ENCODE results near the gene CDH4. TPM values are rescaled to one million over a fixed set of nuclear protein-coding genes. Genes with fewer than 3 reads are reported as not detected.

CDH4 gene
- total and polyA plus RNA-seq, 2 of the 13 experiments (the other 11 are each of a cell fraction or from before 2014, with no cell fraction given): not detected

DNA sequence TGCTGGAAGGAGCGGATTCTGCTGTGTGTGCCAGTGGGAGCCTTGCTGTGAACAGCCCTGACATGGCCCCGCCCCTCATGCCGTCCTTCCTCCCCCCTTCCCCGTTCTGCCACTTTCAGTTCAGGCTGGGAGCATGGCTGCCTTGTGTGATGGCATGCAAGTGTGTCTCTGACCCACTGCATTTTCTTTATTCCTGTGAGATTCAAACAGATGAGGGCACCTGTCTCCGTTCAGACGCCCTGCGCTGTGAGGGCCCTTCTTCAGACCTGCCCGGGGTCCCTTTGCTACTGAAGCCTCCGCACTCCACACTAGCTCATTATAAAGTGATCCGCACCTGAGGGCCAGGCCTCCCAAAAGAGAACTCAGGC, 725.3 kb downstream of the CDH4 start (continued):
- TF ChIP-seq ZNF788 (CRISPR knock-in tag; IDR thresholded peaks at IDR 0.05; ENCODE audit: borderline replicate concordance) (no peak), ZNF761 (CRISPR knock-in tag; conservative IDR thresholded peaks at IDR 0.05) (no peak), MAFK (conservative IDR thresholded peaks at IDR 0.05 in 1 of 2, IDR thresholded peaks at IDR 0.05 in 1 of 2; ENCODE audit: low read length in 2 of 2) (no peak), ZNF282 (IDR thresholded peaks at IDR 0.05; ENCODE audit: partially characterized antibody) (no peak)

DNA sequence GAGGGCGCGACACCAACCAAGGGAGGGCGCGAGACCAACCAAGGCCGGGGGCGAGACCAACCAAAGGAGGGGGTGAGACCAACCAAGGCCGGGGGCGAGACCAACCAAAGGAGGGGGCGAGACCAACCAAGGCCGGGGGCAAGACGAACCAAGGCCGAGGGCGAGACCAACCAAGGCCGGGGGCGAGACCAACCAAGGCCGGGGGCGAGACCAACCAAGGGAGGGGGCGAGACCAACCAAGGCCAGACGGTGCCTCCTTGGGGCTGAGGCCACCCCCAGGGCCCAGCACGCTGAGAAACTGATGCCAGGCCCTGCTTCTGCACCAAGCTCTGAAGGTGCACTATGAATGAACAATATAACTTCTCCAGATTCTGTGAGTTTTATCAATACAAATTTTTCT, 726.4 kb downstream of the CDH4 start:
- no TSS peak for BruUV-seq (replicated peaks)
- intact Hi-C loops (cut with micrococcal nuclease; ENCODE audit: unreplicated experiment) (no loop called here), in situ Hi-C loops (cut with HindIII; ENCODE audit: extremely low pct_ligation_motif_present, low pct_unique_long_range_greater_than_20kb) (no loop called here)
- DNase-seq (ENCODE audit: low spot score) (no peak), ATAC-seq (no peak), FAIRE-seq (no peak)
- peaks cover 17% of the 10 kb centered on the region; the same call in 1 of the 2 replicates for H4K20me1 ChIP-seq (ENCODE audit: insufficient read depth, low read length)
- no peak overlapping the region for H2AFZ ChIP-seq (ENCODE audit: low read length)
- no peak overlapping the region for H3K27ac ChIP-seq (ENCODE audit: extremely low read length, insufficient read depth, low read length)
- no peaks in the 10 kb centered on the region for H3K79me2 ChIP-seq (ENCODE audit: insufficient read depth, low read length)
- 0 out of 2 replicates have a peak, but pooled peaks cover 6% of the 10 kb centered on the region for H3K4me1 ChIP-seq (ENCODE audit: insufficient read depth, low read length)
- ChIA-PET CTCF (ENCODE audit: low intra/inter-chr PET ratio, low total read pairs) (no interaction called here), POLR2A (no interaction called here)
- H3K9me3 ChIP-seq (ENCODE audit: low read length): no peaks in the 10 kb centered on the region
- H3K9ac ChIP-seq (ENCODE audit: insufficient read depth, low read depth, low read length): no peak overlapping the region
- WGBS (ENCODE audit: low lambda C conversion rate): over 99% methylated on average over 20 of the region's 20 CpGs
- no peaks in the 10 kb centered on the region for H3K27me3 ChIP-seq (ENCODE audit: control insufficient read depth in 1 of 2, insufficient read depth in 2 of 2, low read length in 2 of 2)
- no peak overlapping the region for H3K4me2 ChIP-seq (ENCODE audit: low read depth, low read length)
- TF ChIP-seq HNRNPH1 (optimal IDR thresholded peaks at IDR 0.05; ENCODE audit: low read depth, low read length) (no peak), ZNF101 (CRISPR knock-in tag; IDR thresholded peaks at IDR 0.05; ENCODE audit: borderline replicate concordance, low read depth) (no peak)
- TF ChIP-seq, protein P1, sequence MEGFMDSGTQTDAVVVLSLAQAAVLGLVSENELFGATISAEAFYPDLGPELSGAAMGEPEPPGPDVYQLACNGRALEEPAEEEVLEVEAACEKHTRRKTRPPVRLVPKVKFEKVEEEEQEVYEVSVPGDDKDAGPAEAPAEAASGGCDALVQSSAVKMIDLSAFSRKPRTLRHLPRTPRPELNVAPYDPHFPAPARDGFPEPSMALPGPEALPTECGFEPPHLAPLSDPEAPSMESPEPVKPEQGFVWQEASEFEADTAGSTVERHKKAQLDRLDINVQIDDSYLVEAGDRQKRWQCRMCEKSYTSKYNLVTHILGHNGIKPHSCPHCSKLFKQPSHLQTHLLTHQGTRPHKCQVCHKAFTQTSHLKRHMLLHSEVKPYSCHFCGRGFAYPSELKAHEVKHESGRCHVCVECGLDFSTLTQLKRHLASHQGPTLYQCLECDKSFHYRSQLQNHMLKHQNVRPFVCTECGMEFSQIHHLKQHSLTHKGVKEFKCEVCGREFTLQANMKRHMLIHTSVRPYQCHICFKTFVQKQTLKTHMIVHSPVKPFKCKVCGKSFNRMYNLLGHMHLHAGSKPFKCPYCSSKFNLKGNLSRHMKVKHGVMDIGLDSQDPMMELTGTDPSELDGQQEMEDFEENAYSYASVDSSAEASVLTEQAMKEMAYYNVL (CRISPR knock-in tag; IDR thresholded peaks at IDR 0.05; ENCODE audit: borderline replicate concordance): no peak
- H3K36me3 ChIP-seq (replicated peaks in 1 of 2; ENCODE audit: control insufficient read depth in 1 of 2, insufficient read depth in 2 of 2, low read length in 2 of 2): peaks cover 24 to 48% of the 10 kb centered on the region in 2 experiments
- no peak overlapping the region for H3K4me3 ChIP-seq (replicated peaks in 1 of 3; ENCODE audit: insufficient read depth in 1 of 3, low read depth in 2 of 3, low read length in 3 of 3)

Measured in HepG2 (cell line).